ENCODE results near the gene KRT8. TPM values are rescaled to one million over a fixed set of nuclear protein-coding genes. Genes with fewer than 3 reads are reported as not detected.

Gene KRT8
- polyA plus RNA-seq, 1 of the 3 experiments (the other 2 are of a cell fraction), result 49.4 TPM

GRCh38 chr12:52903285-52903854, 1.5 kb downstream of the KRT8 start:
- POLR2A ChIA-PET, result no interaction called here

More at GRCh38 chr12:52903285-52903854, 1.5 kb downstream of the KRT8 start:
- WGBS (ENCODE audit: low lambda C conversion rate), result 38% methylated on average over 26 of the region's 34 CpGs
- Histone ChIP-seq H3K4me2 (peak overlapping the region; percentile 60), H3K79me2 (ENCODE audit: insufficient read depth) (no peaks in the 10 kb centered on the region), H3K36me3 (replicated peaks in 1 of 2; ENCODE audit: control insufficient read depth in 1 of 2, insufficient read depth in 2 of 2, low read length in 1 of 2) (no peaks in the 10 kb centered on the region), H3K27me3 (ENCODE audit: insufficient read depth) (no peaks in the 10 kb centered on the region), H2AFZ (ENCODE audit: low read depth) (peak overlapping the region; percentile 49; the same call in 1 of the 2 replicates), H3F3A (replicated peaks; ENCODE audit: insufficient read depth) (peaks cover 4% of the 10 kb centered on the region), H3K4me3 (ENCODE audit: low read depth in 2 of 2, low read length in 1 of 2) (peak overlapping the region in 1 of 2 experiments; percentile 27; a peak in 1 of 4 replicates), H3K9me3 (no peaks in the 10 kb centered on the region), H3K27ac (ENCODE audit: low read depth in 2 of 2, low read length in 1 of 2) (no peak overlapping the region; a peak in 1 of 4 replicates), H3K4me1 (ENCODE audit: control insufficient read depth in 1 of 2, insufficient read depth in 2 of 2, low read depth in 1 of 2, low read length in 1 of 2) (peaks cover 4 to 17% of the 10 kb centered on the region in 2 experiments; a peak in 2 of 4 replicates), H4K20me1 (ENCODE audit: insufficient read depth) (no peaks in the 10 kb centered on the region), H3K9ac (peak overlapping the region; percentile 25; the same call in 1 of the 2 replicates), H3K9me2 (no peaks in the 10 kb centered on the region)
- peak; percentile 72 for DNase-seq
- CTCF ChIA-PET, result interaction anchor here (1.5 to 2.5 kb wide), 2 partner anchors 19 to 78 kb away, joined by 7 to 9 read pairs; no protein-coding TSS in a partner anchor
- TF ChIP-seq NFIC (IDR thresholded peaks at IDR 0.05; ENCODE audit: borderline replicate concordance) (no peak), PBX3 (IDR thresholded peaks at IDR 0.05) (no peak), USF1 (IDR thresholded peaks at IDR 0.05; ENCODE audit: borderline replicate concordance, low read depth) (no peak), RXRA (IDR thresholded peaks at IDR 0.05; ENCODE audit: borderline replicate concordance, low read depth) (no peak), GABPA (IDR thresholded peaks at IDR 0.05; ENCODE audit: low read depth) (no peak), SMC3 (IDR thresholded peaks at IDR 0.05; ENCODE audit: low read depth, low read length) (no peak), MEF2A (IDR thresholded peaks at IDR 0.05; ENCODE audit: borderline replicate concordance, low read depth) (no peak), RCOR1 (IDR thresholded peaks at IDR 0.05; ENCODE audit: low read length) (no peak), TAF1 (IDR thresholded peaks at IDR 0.05; ENCODE audit: borderline replicate concordance, low read depth, low read length) (no peak), MXI1 (IDR thresholded peaks at IDR 0.05; ENCODE audit: low read depth, low read length) (no peak), RFX5 (IDR thresholded peaks at IDR 0.05; ENCODE audit: low read length) (no peak), CTCF (IDR thresholded peaks at IDR 0.05) (no peak), GATA2 (CRISPR knock-in tag; IDR thresholded peaks at IDR 0.05) (no peak), TCF12 (IDR thresholded peaks at IDR 0.05) (no peak), MAX (IDR thresholded peaks at IDR 0.05; ENCODE audit: low read depth) (no peak), POLR2AphosphoS5 (IDR thresholded peaks at IDR 0.05; ENCODE audit: low read depth, low read length) (no peak), NRF1 (IDR thresholded peaks at IDR 0.05; ENCODE audit: low read depth, low read length) (no peak)

Measured in SK-N-SH (cell line).